A549 (cell line): ENCODE data around the gene DUS3L. TPM values are rescaled to one million over a fixed set of nuclear protein-coding genes. Genes with fewer than 3 reads are reported as not detected.

Experiments
- ATAC-seq, 2 experiments: fragments of 200-7000 bp in 1 of 2; fragments of >200 bp in 1 of 2; cut with Nextera tagmentation in 1 of 2; cut with Tn5 transposase in 1 of 2; 3 replicates each; pipeline versions ENCODE4 v1.8.0 to v1.9.1; 2018 to 2020; ENCODE audit warnings: mild to moderate bottlenecking in 1 of 2, moderate library complexity in 1 of 2
- CTCF ChIA-PET: fragments of 300-600 bp; sonication (Branson Sonifier 250); formaldehyde crosslinking; extraction: SDS; loops from one replicate; lab custom pipeline; 2021; ENCODE audit warnings: antibody characterized with exemption, inconsistent platforms; lab: Yijun Ruan, JAX
- POLR2A ChIA-PET: fragments of 350-600 bp; formaldehyde crosslinking; extraction: SDS; loops from one replicate; lab custom pipeline; 2021; ENCODE audit warnings: antibody characterized with exemption, inconsistent platforms; lab: Yijun Ruan, JAX
- DNase-seq, 2 experiments: peaks; one replicate each; pipeline versions ENCODE4 v3.0.0 to v3.0.0-alpha.2; 2011 to 2016; ENCODE audit warnings: low read depth in 1 of 2, low spot score in 1 of 2
- FAIRE-seq: peaks from 2 replicates; lab custom pipeline; 2011; peaks lifted over from hg19 to GRCh38; lab: Jason Lieb, UNC
- H3K27ac ChIP-seq, 2 experiments: fragments of >200 bp; sonication (Bioruptor Twin); formaldehyde crosslinking; 3 replicates each; pipeline ENCODE4 v1.5.1; 2016 to 2017
- H3K4me1 ChIP-seq: fragments of >200 bp; sonication (Bioruptor Twin); formaldehyde crosslinking; 3 replicates; pipeline ENCODE4 v1.6.1; 2016
- H3K4me2 ChIP-seq: fragments of >200 bp; sonication (Bioruptor Twin); formaldehyde crosslinking; 3 replicates; pipeline ENCODE4 v1.6.1; 2016
- H3K4me3 ChIP-seq: fragments of >200 bp; sonication (Bioruptor Twin); formaldehyde crosslinking; 3 replicates; pipeline ENCODE4 v1.5.1; 2016
- H3K9me3 ChIP-seq: fragments of >200 bp; sonication (Bioruptor Twin); formaldehyde crosslinking; 3 replicates; pipeline ENCODE4 v1.6.1; 2016
- FOXS1 ChIP-seq: fragments of 250-450 bp; sonication (Bioruptor Pico); IDR thresholded peaks from 2 replicates; pipeline ENCODE4 v1.5.0; 2020; ENCODE audit warnings: mild to moderate bottlenecking, moderate library complexity
- HDAC2 ChIP-seq: fragments of 200-600 bp; sonication (generic); IDR thresholded peaks from 2 replicates; pipeline ENCODE4 v1.6.1; 2016
- JUN ChIP-seq, 2 experiments: fragments of >200 bp; sonication (Bioruptor Twin); formaldehyde crosslinking; IDR thresholded peaks; 2 replicates in 1 of 2; 3 replicates in 1 of 2; pipeline ENCODE4 v1.6.1; 2016 to 2017
- KDM1A ChIP-seq: fragments of 200-600 bp; sonication (generic); IDR thresholded peaks from 2 replicates; pipeline ENCODE4 v1.6.1; 2016; ENCODE audit warnings: low read depth, mild to moderate bottlenecking
- KDM5A ChIP-seq: fragments of 200-600 bp; sonication (generic); IDR thresholded peaks from 2 replicates; pipeline ENCODE4 v1.6.1; 2016; ENCODE audit warnings: antibody characterized with exemption, mild to moderate bottlenecking
- MAFK ChIP-seq: fragments of 450-650 bp; IDR thresholded peaks from 2 replicates; pipeline ENCODE4 v1.6.1; 2014; ENCODE audit not compliant: partially characterized antibody
- MAZ ChIP-seq: fragments of 150-350 bp; IDR thresholded peaks from 2 replicates; pipeline ENCODE4 v1.6.1; 2014; ENCODE audit warnings: antibody characterized with exemption, low read depth, low read length, borderline replicate concordance
- MYC ChIP-seq: IDR thresholded peaks from 2 replicates; pipeline ENCODE4 v1.6.1; 2012; ENCODE audit warnings: mild to moderate bottlenecking, inconsistent platforms, low read length, improper control_type of control experiment, borderline replicate concordance
- NR3C1 ChIP-seq: fragments of >200 bp; sonication (Bioruptor Twin); formaldehyde crosslinking; IDR thresholded peaks from 3 replicates; pipeline ENCODE4 v1.6.1; 2017
- PHF8 ChIP-seq: fragments of 200-600 bp; sonication (generic); IDR thresholded peaks from 2 replicates; pipeline ENCODE4 v1.6.1; 2016; ENCODE audit warnings: low read depth, mild to moderate bottlenecking, antibody characterized with exemption, moderate library complexity, borderline replicate concordance
- POLR2AphosphoS2 ChIP-seq: conservative IDR thresholded peaks from 2 replicates; pipeline ENCODE4 v1.6.1; 2012; ENCODE audit warnings: low read length, improper control_type of control experiment, inconsistent platforms
- RAD21 ChIP-seq, 2 experiments: fragments of >200 bp in 1 of 2; sonication (Bioruptor Twin) in 1 of 2; formaldehyde crosslinking in 1 of 2; IDR thresholded peaks in 1 of 2; conservative IDR thresholded peaks in 1 of 2; 2 replicates in 1 of 2; 3 replicates in 1 of 2; pipeline ENCODE4 v1.6.1; 2012 to 2018; ENCODE audit warnings: inconsistent platforms in 1 of 2
- ZC3H11A ChIP-seq: fragments of 450-650 bp; IDR thresholded peaks from 2 replicates; pipeline ENCODE4 v1.6.1; 2014; ENCODE audit warnings: antibody characterized with exemption, mild to moderate bottlenecking
- ZSCAN20 ChIP-seq: fragments of 250-450 bp; sonication (Bioruptor Pico); IDR thresholded peaks from 2 replicates; pipeline ENCODE4 v1.8.0; 2022; ENCODE audit warnings: mild to moderate bottlenecking, moderate library complexity
- WGBS: methylation state at CpG from one replicate; pipeline ENCODE4 v1.1.6; 2017; ENCODE audit errors: missing lambda C conversion rate; 5-methylcytosine and 5-hydroxymethylcytosine counted together
- polyA plus RNA-seq, 4 experiments: library from polyadenylated mRNA; depleted of rRNA in 3 of 4; stranded (reverse); fragments of >200 nt; fragmentation: RNase III in 1 of 4; extraction: RNeasy Plus Mini Kit Qiagen cat#74134 plus additional on column Dnase treatment in 1 of 4; gene quantifications; 2 replicates in 3 of 4; 3 replicates in 1 of 4; pipeline ENCODE4 v1.2.3, GENCODE V29; 2011 to 2017
- TF ChIP-seq, protein P1 (sequence below): fragments of >200 bp; sonication (Bioruptor Twin); formaldehyde crosslinking; IDR thresholded peaks from 2 replicates; pipeline ENCODE4 v1.6.1; 2016
- TF ChIP-seq, protein P2 (sequence below): fragments of >200 bp; sonication (Bioruptor Twin); formaldehyde crosslinking; IDR thresholded peaks from 3 replicates; pipeline ENCODE4 v1.6.1; 2016
- TF ChIP-seq, protein P3 (sequence below): IDR thresholded peaks from 2 replicates; pipeline ENCODE4 v1.6.1; 2012
- TF ChIP-seq, protein P4 (sequence below): fragments of >200 bp; sonication (Bioruptor Twin); formaldehyde crosslinking; IDR thresholded peaks from 3 replicates; pipeline ENCODE4 v1.5.1; 2016
- TF ChIP-seq, protein P5 (sequence below): fragments of 250-450 bp; sonication (Bioruptor Pico); IDR thresholded peaks from 2 replicates; pipeline ENCODE4 v1.5.0; 2021; ENCODE audit warnings: mild to moderate bottlenecking, moderate library complexity, borderline replicate concordance

DUS3L gene
- polyA plus RNA-seq, 2 of the 4 experiments (the other 2 are of a cell fraction): 16.3 to 26.9 TPM

DNA sequence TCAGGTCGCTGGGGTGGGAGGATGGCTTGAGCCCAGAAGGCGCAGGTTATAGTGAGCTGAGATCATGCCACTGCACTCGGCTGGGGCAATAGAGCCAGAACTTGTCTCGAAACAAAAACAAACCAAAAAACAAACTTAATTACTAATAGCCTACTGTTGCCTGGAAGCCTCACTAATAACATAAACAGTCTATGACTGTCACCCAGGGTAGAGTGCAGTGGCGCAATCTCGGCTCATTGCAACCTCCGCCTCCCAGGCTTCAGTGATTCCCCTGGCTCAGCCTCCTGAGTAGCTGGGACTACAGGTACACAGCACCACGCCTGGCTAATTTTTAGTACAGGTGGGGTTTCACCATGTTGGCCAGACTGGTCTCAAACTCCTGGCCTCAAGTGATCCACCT lies 52.5 kb downstream of the DUS3L start:
- FAIRE-seq (no peak), ATAC-seq (no peak), DNase-seq (no peak)
- Histone ChIP-seq H3K4me3 (no peak overlapping the region), H3K9me3 (no peaks in the 10 kb centered on the region), H3K4me1 (no peaks in the 10 kb centered on the region), H3K27ac (no peak overlapping the region), H3K4me2 (no peak overlapping the region)
- no peak for TF ChIP-seq JUN (IDR thresholded peaks at IDR 0.05)
- TF ChIP-seq, protein P1, sequence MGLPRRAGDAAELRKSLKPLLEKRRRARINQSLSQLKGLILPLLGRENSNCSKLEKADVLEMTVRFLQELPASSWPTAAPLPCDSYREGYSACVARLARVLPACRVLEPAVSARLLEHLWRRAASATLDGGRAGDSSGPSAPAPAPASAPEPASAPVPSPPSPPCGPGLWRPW: no peak
- TF ChIP-seq, protein P2, sequence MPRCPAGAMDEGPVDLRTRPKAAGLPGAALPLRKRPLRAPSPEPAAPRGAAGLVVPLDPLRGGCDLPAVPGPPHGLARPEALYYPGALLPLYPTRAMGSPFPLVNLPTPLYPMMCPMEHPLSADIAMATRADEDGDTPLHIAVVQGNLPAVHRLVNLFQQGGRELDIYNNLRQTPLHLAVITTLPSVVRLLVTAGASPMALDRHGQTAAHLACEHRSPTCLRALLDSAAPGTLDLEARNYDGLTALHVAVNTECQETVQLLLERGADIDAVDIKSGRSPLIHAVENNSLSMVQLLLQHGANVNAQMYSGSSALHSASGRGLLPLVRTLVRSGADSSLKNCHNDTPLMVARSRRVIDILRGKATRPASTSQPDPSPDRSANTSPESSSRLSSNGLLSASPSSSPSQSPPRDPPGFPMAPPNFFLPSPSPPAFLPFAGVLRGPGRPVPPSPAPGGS: no peak
- TF ChIP-seq MAZ: no peak
- TF ChIP-seq PHF8: no peak
- no peak for TF ChIP-seq KDM1A
- no peak for TF ChIP-seq FOXS1 (CRISPR knock-in tag)
- TF ChIP-seq, protein P3, sequence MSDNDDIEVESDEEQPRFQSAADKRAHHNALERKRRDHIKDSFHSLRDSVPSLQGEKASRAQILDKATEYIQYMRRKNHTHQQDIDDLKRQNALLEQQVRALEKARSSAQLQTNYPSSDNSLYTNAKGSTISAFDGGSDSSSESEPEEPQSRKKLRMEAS: no peak
- no peak for TF ChIP-seq MYC
- no peak for TF ChIP-seq ZSCAN20 (CRISPR knock-in tag)
- TF ChIP-seq, protein P4, sequence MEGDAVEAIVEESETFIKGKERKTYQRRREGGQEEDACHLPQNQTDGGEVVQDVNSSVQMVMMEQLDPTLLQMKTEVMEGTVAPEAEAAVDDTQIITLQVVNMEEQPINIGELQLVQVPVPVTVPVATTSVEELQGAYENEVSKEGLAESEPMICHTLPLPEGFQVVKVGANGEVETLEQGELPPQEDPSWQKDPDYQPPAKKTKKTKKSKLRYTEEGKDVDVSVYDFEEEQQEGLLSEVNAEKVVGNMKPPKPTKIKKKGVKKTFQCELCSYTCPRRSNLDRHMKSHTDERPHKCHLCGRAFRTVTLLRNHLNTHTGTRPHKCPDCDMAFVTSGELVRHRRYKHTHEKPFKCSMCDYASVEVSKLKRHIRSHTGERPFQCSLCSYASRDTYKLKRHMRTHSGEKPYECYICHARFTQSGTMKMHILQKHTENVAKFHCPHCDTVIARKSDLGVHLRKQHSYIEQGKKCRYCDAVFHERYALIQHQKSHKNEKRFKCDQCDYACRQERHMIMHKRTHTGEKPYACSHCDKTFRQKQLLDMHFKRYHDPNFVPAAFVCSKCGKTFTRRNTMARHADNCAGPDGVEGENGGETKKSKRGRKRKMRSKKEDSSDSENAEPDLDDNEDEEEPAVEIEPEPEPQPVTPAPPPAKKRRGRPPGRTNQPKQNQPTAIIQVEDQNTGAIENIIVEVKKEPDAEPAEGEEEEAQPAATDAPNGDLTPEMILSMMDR: no peak
- no peak for TF ChIP-seq NR3C1
- no peak for TF ChIP-seq MAFK
- TF ChIP-seq POLR2AphosphoS2: no peak
- TF ChIP-seq HDAC2: no peak
- no peak for TF ChIP-seq RAD21 (conservative IDR thresholded peaks at IDR 0.05 in 1 of 2, IDR thresholded peaks at IDR 0.05 in 1 of 2)
- TF ChIP-seq, protein P5, sequence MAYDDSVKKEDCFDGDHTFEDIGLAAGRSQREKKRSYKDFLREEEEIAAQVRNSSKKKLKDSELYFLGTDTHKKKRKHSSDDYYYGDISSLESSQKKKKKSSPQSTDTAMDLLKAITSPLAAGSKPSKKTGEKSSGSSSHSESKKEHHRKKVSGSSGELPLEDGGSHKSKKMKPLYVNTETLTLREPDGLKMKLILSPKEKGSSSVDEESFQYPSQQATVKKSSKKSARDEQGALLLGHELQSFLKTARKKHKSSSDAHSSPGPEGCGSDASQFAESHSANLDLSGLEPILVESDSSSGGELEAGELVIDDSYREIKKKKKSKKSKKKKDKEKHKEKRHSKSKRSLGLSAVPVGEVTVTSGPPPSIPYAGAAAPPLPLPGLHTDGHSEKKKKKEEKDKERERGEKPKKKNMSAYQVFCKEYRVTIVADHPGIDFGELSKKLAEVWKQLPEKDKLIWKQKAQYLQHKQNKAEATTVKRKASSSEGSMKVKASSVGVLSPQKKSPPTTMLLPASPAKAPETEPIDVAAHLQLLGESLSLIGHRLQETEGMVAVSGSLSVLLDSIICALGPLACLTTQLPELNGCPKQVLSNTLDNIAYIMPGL: no peak
- no peak for TF ChIP-seq ZC3H11A
- TF ChIP-seq KDM5A: no peak
- ChIA-PET CTCF (interaction anchor here (1.2 kb wide), 1 partner anchor 18 kb away, joined by 4 read pairs; no protein-coding TSS in a partner anchor), POLR2A (no interaction called here)
- 71% methylated on average over 8 of the region's 8 CpGs for WGBS

Other genes with a start within 250 kb of the DUS3L start
- gene TINCR, start 223.2 kb downstream of the DUS3L start, polyA plus RNA-seq (2011; rRNA removed): 1.2 TPM in 2 replicates
- 1.6 to 1.9 TPM (median 1.8 TPM) in 3 replicates for gene TINCR, start 223.2 kb downstream of the DUS3L start, polyA plus RNA-seq (2017; fragmentation: RNase III; extraction: RNeasy Plus Mini Kit Qiagen cat#74134 plus additional on column Dnase treatment)
- gene SAFB2, start 168.4 kb downstream of the DUS3L start, polyA plus RNA-seq (2011; rRNA removed): 23.4 and 33.2 TPM in 2 replicates
- gene SAFB2, start 168.4 kb downstream of the DUS3L start, polyA plus RNA-seq (2017; fragmentation: RNase III; extraction: RNeasy Plus Mini Kit Qiagen cat#74134 plus additional on column Dnase treatment): 42.2 to 52.3 TPM (median 51.2 TPM) in 3 replicates
- 37.5 and 55.0 TPM in 2 replicates for gene SAFB, start 168.1 kb downstream of the DUS3L start, polyA plus RNA-seq (2011; rRNA removed)
- 69.8 to 74.3 TPM (median 74.0 TPM) in 3 replicates for gene SAFB, start 168.1 kb downstream of the DUS3L start, polyA plus RNA-seq (2017; fragmentation: RNase III; extraction: RNeasy Plus Mini Kit Qiagen cat#74134 plus additional on column Dnase treatment)
- 19.1 and 20.5 TPM in 2 replicates for gene MICOS13, start 110.6 kb downstream of the DUS3L start, polyA plus RNA-seq (2011; rRNA removed)
- 43.1 to 48.8 TPM (median 48.6 TPM) in 3 replicates for gene MICOS13, start 110.6 kb downstream of the DUS3L start, polyA plus RNA-seq (2017; fragmentation: RNase III; extraction: RNeasy Plus Mini Kit Qiagen cat#74134 plus additional on column Dnase treatment)
- gene HSD11B1L, start 110.1 kb downstream of the DUS3L start, polyA plus RNA-seq (2011; rRNA removed): 2.5 and 2.8 TPM in 2 replicates
- gene HSD11B1L, start 110.1 kb downstream of the DUS3L start, polyA plus RNA-seq (2017; fragmentation: RNase III; extraction: RNeasy Plus Mini Kit Qiagen cat#74134 plus additional on column Dnase treatment): 2.7 to 4.8 TPM (median 4.8 TPM) in 3 replicates
- gene RPL36, start 100.9 kb downstream of the DUS3L start, polyA plus RNA-seq (2011; rRNA removed): 329 and 368 TPM in 2 replicates
- 1,385 to 1,590 TPM (median 1,396 TPM) in 3 replicates for gene RPL36, start 100.9 kb downstream of the DUS3L start, polyA plus RNA-seq (2017; fragmentation: RNase III; extraction: RNeasy Plus Mini Kit Qiagen cat#74134 plus additional on column Dnase treatment)
- 41.2 and 42.7 TPM in 2 replicates for gene LONP1, start 71.0 kb downstream of the DUS3L start, polyA plus RNA-seq (2011; rRNA removed)
- gene LONP1, start 71.0 kb downstream of the DUS3L start, polyA plus RNA-seq (2017; fragmentation: RNase III; extraction: RNeasy Plus Mini Kit Qiagen cat#74134 plus additional on column Dnase treatment): 65.2 to 68.9 TPM (median 66.4 TPM) in 3 replicates
- gene CATSPERD, start 70.5 kb downstream of the DUS3L start, polyA plus RNA-seq (2011; rRNA removed): 0.03 TPM in 1 of 2 replicates, not detected in the other
- gene CATSPERD, start 70.5 kb downstream of the DUS3L start, polyA plus RNA-seq (2017; fragmentation: RNase III; extraction: RNeasy Plus Mini Kit Qiagen cat#74134 plus additional on column Dnase treatment): 0.17 TPM in 1 of 3 replicates, not detected in the others
- gene PRR22, start 6.4 kb downstream of the DUS3L start, polyA plus RNA-seq (2011; rRNA removed): 0.46 and 0.65 TPM in 2 replicates
- gene PRR22, start 6.4 kb downstream of the DUS3L start, polyA plus RNA-seq (2017; fragmentation: RNase III; extraction: RNeasy Plus Mini Kit Qiagen cat#74134 plus additional on column Dnase treatment): 2.0 to 2.3 TPM (median 2.2 TPM) in 3 replicates
- 0.32 and 0.38 TPM in 2 replicates for gene NRTN, start 13.9 kb upstream of the DUS3L start, polyA plus RNA-seq (2011; rRNA removed)
- gene NRTN, start 13.9 kb upstream of the DUS3L start, polyA plus RNA-seq (2017; fragmentation: RNase III; extraction: RNeasy Plus Mini Kit Qiagen cat#74134 plus additional on column Dnase treatment): 0.45 to 0.61 TPM (median 0.50 TPM) in 3 replicates
- gene FUT6, start 48.5 kb upstream of the DUS3L start, polyA plus RNA-seq (2011; rRNA removed): 0.12 TPM in 1 of 2 replicates, not detected in the other
- gene FUT6, start 48.5 kb upstream of the DUS3L start, polyA plus RNA-seq (2017; fragmentation: RNase III; extraction: RNeasy Plus Mini Kit Qiagen cat#74134 plus additional on column Dnase treatment): not detected in 3 replicates
- gene FUT3, start 60.3 kb upstream of the DUS3L start, polyA plus RNA-seq (2011; rRNA removed): 0.09 and 0.20 TPM in 2 replicates
- gene FUT3, start 60.3 kb upstream of the DUS3L start, polyA plus RNA-seq (2017; fragmentation: RNase III; extraction: RNeasy Plus Mini Kit Qiagen cat#74134 plus additional on column Dnase treatment): 0.09 TPM in 1 of 3 replicates, not detected in the others
- 0.04 TPM in 1 of 2 replicates, not detected in the other for gene FUT5, start 79.4 kb upstream of the DUS3L start, polyA plus RNA-seq (2011; rRNA removed)
- gene FUT5, start 79.4 kb upstream of the DUS3L start, polyA plus RNA-seq (2017; fragmentation: RNase III; extraction: RNeasy Plus Mini Kit Qiagen cat#74134 plus additional on column Dnase treatment): not detected in 3 replicates
- 75.0 and 98.5 TPM in 2 replicates for gene NDUFA11, start 112.6 kb upstream of the DUS3L start, polyA plus RNA-seq (2011; rRNA removed)
- gene NDUFA11, start 112.6 kb upstream of the DUS3L start, polyA plus RNA-seq (2017; fragmentation: RNase III; extraction: RNeasy Plus Mini Kit Qiagen cat#74134 plus additional on column Dnase treatment): 170 to 173 TPM (median 171 TPM) in 3 replicates
- gene VMAC, start 113.7 kb upstream of the DUS3L start, polyA plus RNA-seq (2011; rRNA removed): 1.1 and 1.5 TPM in 2 replicates
- gene VMAC, start 113.7 kb upstream of the DUS3L start, polyA plus RNA-seq (2017; fragmentation: RNase III; extraction: RNeasy Plus Mini Kit Qiagen cat#74134 plus additional on column Dnase treatment): 0.79 to 1.6 TPM (median 1.4 TPM) in 3 replicates
- gene CAPS, start 123.1 kb upstream of the DUS3L start, polyA plus RNA-seq (2011; rRNA removed): 1.2 and 1.4 TPM in 2 replicates
- gene CAPS, start 123.1 kb upstream of the DUS3L start, polyA plus RNA-seq (2017; fragmentation: RNase III; extraction: RNeasy Plus Mini Kit Qiagen cat#74134 plus additional on column Dnase treatment): 1.5 to 2.0 TPM (median 1.7 TPM) in 3 replicates
- gene RANBP3, start 187.0 kb upstream of the DUS3L start, polyA plus RNA-seq (2011; rRNA removed): 39.2 and 43.3 TPM in 2 replicates
- gene RANBP3, start 187.0 kb upstream of the DUS3L start, polyA plus RNA-seq (2017; fragmentation: RNase III; extraction: RNeasy Plus Mini Kit Qiagen cat#74134 plus additional on column Dnase treatment): 48.0 to 54.7 TPM (median 53.5 TPM) in 3 replicates